ENCODE data around the gene PDGFRB.

DNA sequence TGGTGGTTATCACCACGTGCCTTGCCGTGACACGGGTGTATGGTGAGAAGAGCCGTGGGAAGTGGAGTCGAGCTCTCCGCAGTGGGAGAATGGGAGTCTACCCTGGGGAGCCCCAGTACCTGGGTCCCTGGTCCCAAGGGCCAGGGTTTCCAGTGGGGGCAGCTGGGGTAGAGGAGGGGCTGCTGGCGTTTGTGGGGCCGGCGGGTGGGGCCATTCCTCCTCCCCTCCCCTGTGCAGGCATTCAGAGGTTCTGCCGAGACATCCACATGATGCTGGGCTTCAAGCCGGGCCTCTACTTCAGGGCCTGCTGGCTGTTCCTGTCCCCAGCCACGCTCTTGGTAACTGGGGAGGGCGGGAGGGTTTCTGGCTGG lies 48.9 kb upstream of the PDGFRB start:
- TF ChIP-seq, protein P1, sequence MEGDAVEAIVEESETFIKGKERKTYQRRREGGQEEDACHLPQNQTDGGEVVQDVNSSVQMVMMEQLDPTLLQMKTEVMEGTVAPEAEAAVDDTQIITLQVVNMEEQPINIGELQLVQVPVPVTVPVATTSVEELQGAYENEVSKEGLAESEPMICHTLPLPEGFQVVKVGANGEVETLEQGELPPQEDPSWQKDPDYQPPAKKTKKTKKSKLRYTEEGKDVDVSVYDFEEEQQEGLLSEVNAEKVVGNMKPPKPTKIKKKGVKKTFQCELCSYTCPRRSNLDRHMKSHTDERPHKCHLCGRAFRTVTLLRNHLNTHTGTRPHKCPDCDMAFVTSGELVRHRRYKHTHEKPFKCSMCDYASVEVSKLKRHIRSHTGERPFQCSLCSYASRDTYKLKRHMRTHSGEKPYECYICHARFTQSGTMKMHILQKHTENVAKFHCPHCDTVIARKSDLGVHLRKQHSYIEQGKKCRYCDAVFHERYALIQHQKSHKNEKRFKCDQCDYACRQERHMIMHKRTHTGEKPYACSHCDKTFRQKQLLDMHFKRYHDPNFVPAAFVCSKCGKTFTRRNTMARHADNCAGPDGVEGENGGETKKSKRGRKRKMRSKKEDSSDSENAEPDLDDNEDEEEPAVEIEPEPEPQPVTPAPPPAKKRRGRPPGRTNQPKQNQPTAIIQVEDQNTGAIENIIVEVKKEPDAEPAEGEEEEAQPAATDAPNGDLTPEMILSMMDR (IDR thresholded peaks at IDR 0.05; ENCODE audit: low read depth, low read length), result no peak
- no peak for TF ChIP-seq POLR2A (IDR thresholded peaks at IDR 0.05; ENCODE audit: extremely low read depth, insufficient read length)
